H1 (cell line): ENCODE data around the gene HUWE1. TPM values are rescaled to one million over a fixed set of nuclear protein-coding genes. Genes with fewer than 3 reads are reported as not detected.

Experiments used
- CTCF ChIA-PET: fragments of 300-600 bp; sonication (Branson Sonifier 250); formaldehyde crosslinking; loops from one replicate; lab custom pipeline; 2021; ENCODE audit not compliant: partially characterized antibody; lab: Charles Lee
- POLR2A ChIA-PET: fragments of 300-600 bp; sonication (Branson Sonifier 250); formaldehyde crosslinking; loops from one replicate; lab custom pipeline; 2021; ENCODE audit warnings: inconsistent platforms; ENCODE audit not compliant: partially characterized antibody; lab: Charles Lee
- DNase-seq, 2 experiments: peaks; one replicate each; pipeline versions ENCODE4 v3.0.0 to v3.0.0-alpha.2; 2010 to 2022; ENCODE audit warnings: low spot score in 2 of 2, low read depth in 1 of 2, mixed read lengths in 1 of 2
- FAIRE-seq: peaks from 2 replicates; lab custom pipeline; 2011; peaks lifted over from hg19 to GRCh38; lab: Jason Lieb, UNC
- H2AFZ ChIP-seq: 2 replicates; pipeline ENCODE4 v1.8.1; 2012; ENCODE audit warnings: low read length, inconsistent platforms
- H2AK5ac ChIP-seq: 2 replicates; pipeline ENCODE4 v1.6.1; 2013; ENCODE audit warnings: low read depth, low read length
- H2BK120ac ChIP-seq: replicated peaks from 2 replicates; pipeline ENCODE3; 2013; ENCODE audit warnings: low read depth, low read length, inconsistent platforms
- H2BK12ac ChIP-seq: 2 replicates; pipeline ENCODE4 v1.6.1; 2013; ENCODE audit warnings: low read depth, low read length
- H2BK15ac ChIP-seq: 2 replicates; pipeline ENCODE4 v1.6.1; 2013; ENCODE audit warnings: low read length
- H2BK20ac ChIP-seq: 2 replicates; pipeline ENCODE4 v1.6.1; 2013; ENCODE audit warnings: low read length
- H2BK5ac ChIP-seq: 2 replicates; pipeline ENCODE4 v1.6.1; 2013; ENCODE audit warnings: low read depth, low read length
- H3K14ac ChIP-seq: 2 replicates; pipeline ENCODE4 v1.6.1; 2013; ENCODE audit warnings: inconsistent platforms; ENCODE audit not compliant: insufficient read length
- H3K18ac ChIP-seq: 2 replicates; pipeline ENCODE4 v1.6.1; 2013; ENCODE audit warnings: low read length; ENCODE audit errors: extremely low read depth
- H3K23ac ChIP-seq: 2 replicates; pipeline ENCODE4 v1.6.1; 2013; ENCODE audit warnings: inconsistent platforms; ENCODE audit not compliant: insufficient read length
- H3K23me2 ChIP-seq: 2 replicates; pipeline ENCODE4 v1.6.1; 2013; ENCODE audit warnings: low read depth, low read length
- H3K27ac ChIP-seq: 2 replicates; pipeline ENCODE4 v1.6.1; 2011; ENCODE audit warnings: low read depth, low read length, inconsistent platforms
- H3K27me3 ChIP-seq, 4 experiments: replicated peaks in 1 of 4; 1 replicate in 1 of 4; 2 replicates in 3 of 4; pipeline versions ENCODE4 v1.6.1 to v1.8.1; 2011 to 2013; ENCODE audit warnings: low read length in 3 of 4, mild to moderate bottlenecking in 3 of 4, inconsistent platforms in 2 of 4, mixed read lengths in 2 of 4, moderate library complexity in 1 of 4; ENCODE audit not compliant: control insufficient read depth in 3 of 4, insufficient read depth in 3 of 4; ENCODE audit errors: extremely low read depth in 1 of 4
- H3K36me3 ChIP-seq, 4 experiments: 2 replicates each; pipeline versions ENCODE4 v1.6.1 to v1.8.1; 2011 to 2013; ENCODE audit warnings: mild to moderate bottlenecking in 4 of 4, low read length in 3 of 4, moderate library complexity in 2 of 4, control low read depth in 1 of 4, inconsistent platforms in 1 of 4; ENCODE audit not compliant: insufficient read depth in 4 of 4, control insufficient read depth in 2 of 4
- H3K4ac ChIP-seq: replicated peaks from 2 replicates; pipeline ENCODE3; 2013; ENCODE audit warnings: low read length, low read depth, mixed read lengths, inconsistent platforms; ENCODE audit not compliant: insufficient read length
- H3K4me1 ChIP-seq, 4 experiments: replicated peaks in 1 of 4; 1 replicate in 1 of 4; 2 replicates in 3 of 4; pipeline versions ENCODE4 v1.6.1 to v1.8.1; 2011 to 2013; ENCODE audit warnings: low read length in 3 of 4, inconsistent platforms in 2 of 4, mixed read lengths in 1 of 4; ENCODE audit not compliant: insufficient read depth in 4 of 4, control insufficient read depth in 3 of 4
- H3K4me2 ChIP-seq, 2 experiments: 2 replicates each; pipeline versions ENCODE4 v1.6.1 to v1.8.1; 2011 to 2013; ENCODE audit warnings: low read depth in 2 of 2, low read length in 2 of 2, control low read depth in 1 of 2, inconsistent platforms in 1 of 2, mild to moderate bottlenecking in 1 of 2; ENCODE audit not compliant: insufficient read depth in 1 of 2
- H3K4me3 ChIP-seq, 4 experiments: fragments of 200-600, 300-600 bp in 1 of 4; sonication (generic), shearing (Covaris generic), sonication (Bioruptor Twin) in 1 of 4; 2 replicates each; pipeline versions ENCODE4 v1.5.1 to v1.8.1; 2011 to 2016; ENCODE audit warnings: low read length in 4 of 4, low read depth in 3 of 4, control low read depth in 2 of 4, inconsistent platforms in 2 of 4, mild to moderate bottlenecking in 2 of 4, mixed read lengths in 1 of 4, moderate library complexity in 1 of 4; ENCODE audit not compliant: insufficient read depth in 2 of 4; ENCODE audit errors: extremely low read depth in 1 of 4
- H3K56ac ChIP-seq: replicated peaks from 2 replicates; pipeline ENCODE3; 2013; ENCODE audit warnings: low read depth, mild to moderate bottlenecking, mixed read lengths, low read length, inconsistent platforms; ENCODE audit not compliant: insufficient read length
- H3K79me1 ChIP-seq: 2 replicates; pipeline ENCODE4 v1.6.1; 2013; ENCODE audit warnings: low read depth, low read length, control low read depth
- H3K79me2 ChIP-seq, 2 experiments: 2 replicates each; pipeline versions ENCODE4 v1.6.1 to v1.8.1; 2012 to 2013; ENCODE audit warnings: low read length in 2 of 2, mild to moderate bottlenecking in 2 of 2, inconsistent platforms in 1 of 2; ENCODE audit not compliant: insufficient read depth in 2 of 2, control insufficient read depth in 1 of 2
- H3K9ac ChIP-seq, 4 experiments: replicated peaks in 1 of 4; 1 replicate in 1 of 4; 2 replicates in 3 of 4; pipeline versions ENCODE4 v1.6.1 to v1.8.1; 2011 to 2013; ENCODE audit warnings: low read depth in 3 of 4, low read length in 3 of 4, control low read depth in 2 of 4, mild to moderate bottlenecking in 2 of 4, moderate library complexity in 2 of 4, inconsistent platforms in 1 of 4; ENCODE audit errors: extremely low read depth in 1 of 4
- H3K9me3 ChIP-seq, 2 experiments: 2 replicates each; pipeline versions ENCODE4 v1.6.1 to v1.8.1; 2012 to 2013; ENCODE audit warnings: mild to moderate bottlenecking in 2 of 2, moderate library complexity in 2 of 2, control low read depth in 1 of 2, inconsistent platforms in 1 of 2, low read depth in 1 of 2, low read length in 1 of 2, mixed read lengths in 1 of 2; ENCODE audit not compliant: insufficient read depth in 2 of 2
- H4K20me1 ChIP-seq, 2 experiments: replicated peaks in 1 of 2; 2 replicates each; pipeline versions ENCODE3 to v1.8.1; 2011 to 2013; ENCODE audit warnings: inconsistent platforms in 2 of 2, low read length in 2 of 2, mild to moderate bottlenecking in 1 of 2; ENCODE audit not compliant: insufficient read depth in 2 of 2, control insufficient read depth in 1 of 2
- H4K5ac ChIP-seq: 2 replicates; pipeline ENCODE4 v1.6.1; 2013; ENCODE audit warnings: low read length, low read depth, mixed read lengths, inconsistent platforms; ENCODE audit not compliant: insufficient read length
- H4K8ac ChIP-seq: 2 replicates; pipeline ENCODE4 v1.8.0; 2013; ENCODE audit warnings: mild to moderate bottlenecking, moderate library complexity, low read length, inconsistent platforms; ENCODE audit not compliant: insufficient read depth; ENCODE audit errors: extremely low read depth
- H4K91ac ChIP-seq: replicated peaks from 2 replicates; pipeline ENCODE3; 2013; ENCODE audit warnings: low read length, mixed read lengths, inconsistent platforms; ENCODE audit not compliant: insufficient read length
- CBX8 ChIP-seq: fragments of 300-800, 300-1000 bp; sonication (generic); IDR thresholded peaks from 2 replicates; pipeline ENCODE4 v1.7.1; 2016; ENCODE audit warnings: low read depth, low read length, borderline replicate concordance
- EGR1 ChIP-seq: IDR thresholded peaks from 2 replicates; pipeline ENCODE4 v1.6.1; 2011; ENCODE audit warnings: low read depth, low read length, borderline replicate concordance
- RBBP5 ChIP-seq: IDR thresholded peaks from 2 replicates; pipeline ENCODE4 v1.7.1; 2012; ENCODE audit warnings: low read depth, mild to moderate bottlenecking, inconsistent platforms, low read length, moderate library complexity, borderline replicate concordance
- SAP30 ChIP-seq: fragments of 300-600 bp; sonication (generic); IDR thresholded peaks from 2 replicates; pipeline ENCODE4 v1.7.1; 2012; ENCODE audit warnings: low read length, moderate library complexity, mild to moderate bottlenecking, inconsistent platforms; ENCODE audit not compliant: insufficient read depth, insufficient replicate concordance
- SRF ChIP-seq: IDR thresholded peaks from 2 replicates; pipeline ENCODE4 v1.6.1; 2011; ENCODE audit warnings: mild to moderate bottlenecking, low read depth, low read length, moderate library complexity
- WGBS, 2 experiments: shearing (Covaris generic) in 1 of 2; methylation state at CpG; one replicate each; pipeline versions ENCODE4 v1.1.6 to v1.1.7; 2013 to 2015; ENCODE audit warnings: low lambda C conversion rate in 2 of 2, mixed read lengths in 2 of 2, inconsistent platforms in 1 of 2, low coverage in 1 of 2, missing lambda C conversion rate in 1 of 2; ENCODE audit not compliant: insufficient replicate concordance in 2 of 2, insufficient coverage in 1 of 2, insufficient read length in 1 of 2; ENCODE audit errors: extremely low coverage in 1 of 2, missing lambda C conversion rate in 1 of 2; 5-methylcytosine and 5-hydroxymethylcytosine counted together
- polyA plus RNA-seq, 7 experiments: library from polyadenylated mRNA; depleted of rRNA in 3 of 7; stranded (reverse) in 5 of 7; unstranded in 2 of 7; fragments of >200 nt in 5 of 7; fragments of 200-250 nt in 2 of 7; gene quantifications; 1 replicate in 5 of 7; 2 replicates in 1 of 7; 4 replicates in 1 of 7; pipeline versions ENCODE4 v1.2.1 to v1.2.3, GENCODE V29; 2011 to 2013; ENCODE audit warnings: missing spikeins in 2 of 7, mixed read lengths in 2 of 7
- total RNA-seq: library from RNA; stranded (reverse); fragmentation: NEBNext Ultra II Directional; extraction: Animal tissue kit (Norgen Biotek cat#: 25700); gene quantifications from 2 replicates; pipeline ENCODE4 v1.2.1, GENCODE V29; 2021

Gene HUWE1
- total and polyA plus RNA-seq, 2 of the 8 experiments (the other 6 are each of a cell fraction or from before 2014, with no cell fraction given) = 114 to 252 TPM

GRCh38 chrX:53558646-53559045, 127.9 kb downstream of the HUWE1 start:
- no peak overlapping the region for H3K27ac ChIP-seq
- 89% methylated on average over 5 of the region's 6 CpGs; no CpG with 5 or more reads in 1 of the 2 experiments for WGBS, 2 experiments
- H2AK5ac ChIP-seq = no peak overlapping the region
- no peak overlapping the region for H3K4me3 ChIP-seq
- no peak overlapping the region for H2BK5ac ChIP-seq
- no peaks in the 10 kb centered on the region for H3K9me3 ChIP-seq
- no peaks in the 10 kb centered on the region for H3K27me3 ChIP-seq
- H3K56ac ChIP-seq = no peak overlapping the region
- H3K9ac ChIP-seq = no peak overlapping the region
- no peak overlapping the region for H3K14ac ChIP-seq
- no peak overlapping the region for H3K4me2 ChIP-seq
- FAIRE-seq = no peak
- H2BK12ac ChIP-seq = no peak overlapping the region
- H3K79me1 ChIP-seq = no peaks in the 10 kb centered on the region; the same call in 1 of the 2 replicates
- H3K23me2 ChIP-seq = no peaks in the 10 kb centered on the region
- no peak overlapping the region for H3K18ac ChIP-seq
- no peak overlapping the region for H3K23ac ChIP-seq
- H3K79me2 ChIP-seq = no peaks in the 10 kb centered on the region
- no peak overlapping the region for H2BK15ac ChIP-seq
- no peak overlapping the region for H2BK120ac ChIP-seq
- peaks cover 38 to 96% (median 79%) of the 10 kb centered on the region in 4 experiments for H3K36me3 ChIP-seq
- no peak overlapping the region for H2AFZ ChIP-seq
- no peak overlapping the region for H3K4ac ChIP-seq
- no peaks in the 10 kb centered on the region for H3K4me1 ChIP-seq
- ChIA-PET CTCF (no interaction called here), POLR2A (no interaction called here)
- TF ChIP-seq RBBP5 = no peak
- no peak for TF ChIP-seq SRF
- TF ChIP-seq CBX8 = no peak
- no peak for TF ChIP-seq SAP30
- no peak for TF ChIP-seq EGR1
- H4K5ac ChIP-seq = no peak overlapping the region
- no peak overlapping the region for H4K8ac ChIP-seq
- H4K20me1 ChIP-seq = no peaks in the 10 kb centered on the region
- DNase-seq = no peak
- no peak overlapping the region for H4K91ac ChIP-seq
- no peak overlapping the region for H2BK20ac ChIP-seq
